Panc1 (cell line): ENCODE results near the gene ADCY1. TPM values are rescaled to one million over a fixed set of nuclear protein-coding genes. Genes with fewer than 3 reads are reported as not detected.
"Not testable (repeated sequence)": the region's sequence is repeated elsewhere in the genome, so short reads cannot be mapped to it uniquely, and the experiment has no call there.

Source experiments
- ATAC-seq: fragments of 200-7000 bp; cut with Tn5 transposase; 2 replicates; pipeline ENCODE4 v1.9.1; 2020; ENCODE audit warnings: mild to moderate bottlenecking, moderate library complexity
- BruUV-seq: library from RNA; stranded (reverse); fragments of 400-500 nt; replicated peaks from 2 replicates; lab custom pipeline; 2021; lab: Mats Ljungman, UMichigan
- CTCF ChIA-PET: fragments of 300-600 bp; sonication (Branson Sonifier 250); formaldehyde crosslinking; loops from one replicate; lab custom pipeline; 2022; ENCODE audit warnings: antibody characterized with exemption; lab: Charles Lee
- POLR2A ChIA-PET: fragments of 300-600 bp; sonication (Branson Sonifier 250); formaldehyde crosslinking; loops from one replicate; lab custom pipeline; 2022; ENCODE audit warnings: antibody characterized with exemption; lab: Charles Lee
- DNase-seq: peaks from one replicate; pipeline ENCODE4 v3.0.0-alpha.2; 2010; ENCODE audit warnings: low read depth, low spot score
- H3K27ac ChIP-seq: 2 replicates; pipeline ENCODE4 v1.5.1; 2011; ENCODE audit warnings: mild to moderate bottlenecking, low read length, inconsistent platforms
- H3K27me3 ChIP-seq: fragments of 200-500 bp; sonication (Bioruptor generic); 2 replicates; pipeline ENCODE4 v1.6.0; 2014; ENCODE audit warnings: low read length, inconsistent platforms; ENCODE audit not compliant: control insufficient read depth, insufficient read depth
- H3K36me3 ChIP-seq: fragments of 200-500 bp; sonication (Bioruptor generic); 2 replicates; pipeline ENCODE4 v1.5.1; 2014; ENCODE audit warnings: inconsistent platforms, mild to moderate bottlenecking, low read length, moderate library complexity; ENCODE audit not compliant: control insufficient read depth, insufficient read depth
- H3K4me1 ChIP-seq: 2 replicates; pipeline ENCODE4 v1.5.1; 2011; ENCODE audit warnings: inconsistent platforms, mild to moderate bottlenecking, low read length, moderate library complexity; ENCODE audit not compliant: control insufficient read depth, insufficient read depth
- H3K4me3 ChIP-seq, 2 experiments: 2 replicates each; pipeline ENCODE4 v1.5.1; 2011 to 2012; ENCODE audit warnings: low read depth in 2 of 2, low read length in 2 of 2, mild to moderate bottlenecking in 2 of 2, inconsistent platforms in 1 of 2, moderate library complexity in 1 of 2
- H3K9me3 ChIP-seq: fragments of 200-500 bp; sonication (Bioruptor generic); 2 replicates; pipeline ENCODE4 v1.5.1; 2014; ENCODE audit warnings: low read depth, mild to moderate bottlenecking, inconsistent platforms, low read length, moderate library complexity; ENCODE audit not compliant: control insufficient read depth, insufficient read depth
- in situ Hi-C: cut with HindIII; loops from 2 replicates; pipeline ENCODE4 v1.10.0; 2016; ENCODE audit warnings: low sequenced_read_pairs, low pct_unique_long_range_greater_than_20kb
- intact Hi-C: fragments of 100-400 bp; cut with micrococcal nuclease; formaldehyde crosslinking; loops from one replicate; pipeline ENCODE4 v1.10.0; 2022; ENCODE audit not compliant: unreplicated experiment
- total RNA-seq: library from RNA; stranded (reverse); gene quantifications from one replicate; pipeline ENCODE4 v1.2.1, GENCODE V29; 2021; ENCODE audit not compliant: unreplicated experiment

The ADCY1 gene
- total RNA-seq, 1 experiment from 2014 or later = 2.1 TPM

- H3K27me3 ChIP-seq, in situ Hi-C loops, BruUV-seq, CTCF ChIA-PET, H3K36me3 ChIP-seq, DNase-seq, H3K4me1 ChIP-seq, POLR2A ChIA-PET, ATAC-seq, intact Hi-C loops, H3K4me3 ChIP-seq, H3K27ac ChIP-seq, H3K9me3 ChIP-seq: not testable (repeated sequence)
Observed at GRCh38 chr7:45731692-45732443, 157.7 kb downstream of the ADCY1 start.

- DNase-seq, CTCF ChIA-PET, in situ Hi-C loops, ATAC-seq, POLR2A ChIA-PET, intact Hi-C loops, H3K4me1 ChIP-seq, BruUV-seq, H3K27ac ChIP-seq, H3K36me3 ChIP-seq, H3K9me3 ChIP-seq, H3K27me3 ChIP-seq, H3K4me3 ChIP-seq: not testable (repeated sequence)
Observed at GRCh38 chr7:45738920-45739319, 164.8 kb downstream of the ADCY1 start.

GRCh38 chr7:45740573-45740972 is 166.4 kb downstream of the ADCY1 start:
- ATAC-seq, H3K27ac ChIP-seq, intact Hi-C loops, H3K27me3 ChIP-seq, BruUV-seq, in situ Hi-C loops, CTCF ChIA-PET, H3K9me3 ChIP-seq, H3K36me3 ChIP-seq, H3K4me1 ChIP-seq, DNase-seq, POLR2A ChIA-PET, H3K4me3 ChIP-seq: not testable (repeated sequence)

- H3K9me3 ChIP-seq, POLR2A ChIA-PET, H3K4me1 ChIP-seq, H3K36me3 ChIP-seq, H3K4me3 ChIP-seq, H3K27ac ChIP-seq, H3K27me3 ChIP-seq, DNase-seq, intact Hi-C loops, in situ Hi-C loops, ATAC-seq, BruUV-seq, CTCF ChIA-PET: not testable (repeated sequence)
Observed at GRCh38 chr7:45748976-45749375, 174.8 kb downstream of the ADCY1 start.

GRCh38 chr7:45751352-45751751 is 177.2 kb downstream of the ADCY1 start:
- H3K4me3 ChIP-seq, H3K9me3 ChIP-seq, POLR2A ChIA-PET, DNase-seq, ATAC-seq, H3K27ac ChIP-seq, H3K27me3 ChIP-seq, in situ Hi-C loops, BruUV-seq, CTCF ChIA-PET, H3K36me3 ChIP-seq, H3K4me1 ChIP-seq: not testable (repeated sequence)
- intact Hi-C loops = loop anchor here (10.0 kb wide), 1 partner anchor 103 kb away; no protein-coding TSS in a partner anchor

- H3K27ac ChIP-seq, ATAC-seq, BruUV-seq, CTCF ChIA-PET, in situ Hi-C loops, H3K36me3 ChIP-seq, H3K9me3 ChIP-seq, POLR2A ChIA-PET, H3K4me1 ChIP-seq, DNase-seq, H3K27me3 ChIP-seq, H3K4me3 ChIP-seq: not testable (repeated sequence)
- intact Hi-C loops = loop anchor here (10.0 kb wide), 1 partner anchor 98 kb away; no protein-coding TSS in a partner anchor
Observed at GRCh38 chr7:45756333-45756732, 182.2 kb downstream of the ADCY1 start.
